Endothelial cell of umbilical vein (primary cell): ENCODE data around the gene CCDC188. TPM values are rescaled to one million over a fixed set of nuclear protein-coding genes. Genes with fewer than 3 reads are reported as not detected.
A peak's percentile ranks its signal among the peaks of the same experiment; 100 is the strongest.

Experiments used
- BruUV-seq: library from RNA; stranded (reverse); fragments of 400-500 nt; replicated peaks from 2 replicates; lab custom pipeline; 2021; lab: Mats Ljungman, UMichigan
- CTCF ChIA-PET: fragments of 300-600, 350-600 bp; sonication (Branson Sonifier 250); formaldehyde crosslinking; loops from one replicate; lab custom pipeline; 2021; ENCODE audit warnings: antibody characterized with exemption, inconsistent platforms; lab: Charles Lee
- POLR2A ChIA-PET: fragments of 300-600, 350-600 bp; sonication (Branson Sonifier 250); formaldehyde crosslinking; loops from one replicate; lab custom pipeline; 2021; ENCODE audit warnings: antibody characterized with exemption, inconsistent platforms; lab: Charles Lee
- DNase-seq: peaks from one replicate; pipeline ENCODE4 v3.0.0-alpha.2; 2011; ENCODE audit warnings: low read depth, low spot score
- FAIRE-seq: peaks from 2 replicates; lab custom pipeline; 2011; peaks lifted over from hg19 to GRCh38; lab: Jason Lieb, UNC
- H2AFZ ChIP-seq: 2 replicates; pipeline ENCODE4 v1.6.0; 2012; ENCODE audit warnings: low read depth, low read length, control low read depth, inconsistent platforms
- H3K27ac ChIP-seq: 2 replicates; pipeline ENCODE4 v1.5.1; 2011; ENCODE audit warnings: low read depth, mild to moderate bottlenecking, control low read depth, low read length, moderate library complexity; ENCODE audit not compliant: insufficient read depth
- H3K27me3 ChIP-seq, 2 experiments: 2 replicates each; pipeline versions ENCODE4 v1.6.0 to v1.6.1; 2011; ENCODE audit warnings: low read length in 2 of 2, mixed read lengths in 1 of 2; ENCODE audit not compliant: control insufficient read depth in 2 of 2, insufficient read depth in 2 of 2
- H3K36me3 ChIP-seq, 2 experiments: 2 replicates in 1 of 2; 3 replicates in 1 of 2; pipeline ENCODE4 v1.5.1; 2011; ENCODE audit warnings: low read length in 2 of 2, mild to moderate bottlenecking in 1 of 2, moderate library complexity in 1 of 2; ENCODE audit not compliant: control insufficient read depth in 2 of 2, insufficient read depth in 2 of 2; ENCODE audit errors: extremely low read depth in 1 of 2
- H3K4me1 ChIP-seq: 3 replicates; pipeline ENCODE4 v1.5.1; 2011; ENCODE audit warnings: mild to moderate bottlenecking, low read length; ENCODE audit not compliant: control insufficient read depth, insufficient read depth; ENCODE audit errors: extremely low read depth
- H3K4me2 ChIP-seq: 2 replicates; pipeline ENCODE4 v1.6.1; 2011; ENCODE audit warnings: low read length, control low read depth, mixed read lengths; ENCODE audit not compliant: insufficient read depth
- H3K4me3 ChIP-seq, 3 experiments: fragments of 200-600 bp in 1 of 3; sonication (generic), shearing (Covaris generic) in 1 of 3; replicated peaks in 1 of 3; 2 replicates each; pipeline ENCODE4 v1.5.1; 2011 to 2016; ENCODE audit warnings: control low read depth in 3 of 3, low read length in 3 of 3, mild to moderate bottlenecking in 2 of 3, inconsistent platforms in 1 of 3, low read depth in 1 of 3, moderate library complexity in 1 of 3; ENCODE audit not compliant: insufficient read depth in 1 of 3
- H3K79me2 ChIP-seq: 2 replicates; pipeline ENCODE4 v1.6.0; 2012; ENCODE audit warnings: low read length, inconsistent platforms; ENCODE audit not compliant: control insufficient read depth, insufficient read depth
- H3K9ac ChIP-seq: replicated peaks from 2 replicates; pipeline ENCODE3; 2011; ENCODE audit warnings: low read length, control low read depth; ENCODE audit not compliant: insufficient read depth; ENCODE audit errors: extremely low read depth
- H3K9me1 ChIP-seq: replicated peaks from 3 replicates; pipeline ENCODE4 v1.6.0; 2011; ENCODE audit warnings: mild to moderate bottlenecking, low read length; ENCODE audit not compliant: control insufficient read depth, insufficient read depth; ENCODE audit errors: extremely low read depth
- H3K9me3 ChIP-seq: replicated peaks from 2 replicates; pipeline ENCODE4 v1.5.1; 2012; ENCODE audit warnings: low read length, inconsistent platforms; ENCODE audit not compliant: control insufficient read depth, insufficient read depth
- H4K20me1 ChIP-seq: replicated peaks from 2 replicates; pipeline ENCODE3; 2011; ENCODE audit warnings: mild to moderate bottlenecking, low read length; ENCODE audit not compliant: control insufficient read depth, insufficient read depth; ENCODE audit errors: extremely low read depth
- CTCF ChIP-seq, 2 donors: IDR thresholded peaks; 1 replicate in 1 of 2; 2 replicates in 1 of 2; pipeline ENCODE4 v1.5.1; 2011; ENCODE audit warnings: low read length in 2 of 2, mild to moderate bottlenecking in 2 of 2, moderate library complexity in 2 of 2, control low read depth in 1 of 2, inconsistent platforms in 1 of 2, low read depth in 1 of 2; ENCODE audit not compliant: insufficient read depth in 1 of 2; ENCODE audit errors: extremely low read depth in 1 of 2
- GATA2 ChIP-seq: IDR thresholded peaks from 2 replicates; pipeline ENCODE4 v1.7.0; 2011; ENCODE audit warnings: low read depth, mild to moderate bottlenecking, moderate library complexity, mixed read lengths, low read length; ENCODE audit not compliant: insufficient read length, insufficient read depth
- dilution Hi-C: fragments of 300-500 bp; cut with MboI; formaldehyde crosslinking; loops from one replicate; pipeline ENCODE4 v1.15.0; 2019; ENCODE audit warnings: low sequenced_read_pairs; ENCODE audit not compliant: extremely low pct_ligation_motif_present
- intact Hi-C: fragments of 100-400 bp; cut with micrococcal nuclease; formaldehyde crosslinking; loops from one replicate; pipeline ENCODE4 v1.10.0; 2022
- polyA plus RNA-seq, 4 experiments: library from polyadenylated mRNA; depleted of rRNA in 3 of 4; stranded (reverse) in 3 of 4; unstranded in 1 of 4; fragments of >200 nt; gene quantifications; 2 replicates each; pipeline versions ENCODE4 v1.2.1 to v1.2.3, GENCODE V29; 2011 to 2012; ENCODE audit warnings: missing spikeins in 1 of 4
- total RNA-seq: library from RNA; stranded (reverse); gene quantifications from 2 replicates; pipeline ENCODE4 v1.2.3, GENCODE V29; 2021

CCDC188 gene
- total and polyA plus RNA-seq, 2 donors (not counting 3 experiments of a cell fraction or from before 2014, with no cell fraction given): 9.4 to 9.8 TPM

- DNase-seq (no peak), FAIRE-seq (no peak)
- dilution Hi-C loops: no loop called here
- no peaks in the 10 kb centered on the region for H3K27me3 ChIP-seq
- H3K36me3 ChIP-seq: no peaks in the 10 kb centered on the region
- no TSS peak for BruUV-seq
- CTCF ChIA-PET: no interaction called here
- H3K9me3 ChIP-seq: no peaks in the 10 kb centered on the region
- H3K4me3 ChIP-seq: no peak overlapping the region
- H4K20me1 ChIP-seq: no peaks in the 10 kb centered on the region
- no peaks in the 10 kb centered on the region for H3K79me2 ChIP-seq
- TF ChIP-seq GATA2 (no peak), CTCF (IDR thresholded peaks at IDR 0.05; ENCODE audit: extremely low read depth in 1 of 2, insufficient read depth in 1 of 2, low read depth in 1 of 2, low read length in 2 of 2) (peak; percentile 25 to 45)
- no peaks in the 10 kb centered on the region for H3K9me1 ChIP-seq
- H3K9ac ChIP-seq: no peak overlapping the region
- POLR2A ChIA-PET: no interaction called here
- H3K4me2 ChIP-seq: no peak overlapping the region
- intact Hi-C loops: no loop called here
- H2AFZ ChIP-seq: no peak overlapping the region
- no peaks in the 10 kb centered on the region for H3K4me1 ChIP-seq
- H3K27ac ChIP-seq: no peak overlapping the region
Observed at GRCh38 chr22:20180245-20180630, 29.4 kb upstream of the CCDC188 start.

- TF ChIP-seq GATA2 (no peak), CTCF (IDR thresholded peaks at IDR 0.05; ENCODE audit: extremely low read depth in 1 of 2, insufficient read depth in 1 of 2, low read depth in 1 of 2, low read length in 2 of 2) (no peak)
- Histone ChIP-seq H3K36me3 (no peaks in the 10 kb centered on the region), H3K27ac (no peak overlapping the region), H4K20me1 (no peaks in the 10 kb centered on the region), H3K79me2 (no peaks in the 10 kb centered on the region), H3K4me2 (no peak overlapping the region), H3K9ac (no peak overlapping the region), H2AFZ (no peak overlapping the region), H3K4me3 (no peak overlapping the region), H3K27me3 (no peaks in the 10 kb centered on the region), H3K9me1 (no peaks in the 10 kb centered on the region), H3K4me1 (no peaks in the 10 kb centered on the region), H3K9me3 (no peaks in the 10 kb centered on the region)
- ChIA-PET POLR2A (no interaction called here), CTCF (no interaction called here)
- BruUV-seq: no TSS peak
- dilution Hi-C loops (no loop called here), intact Hi-C loops (no loop called here)
- DNase-seq: no peak
- no peak for FAIRE-seq
Observed at GRCh38 chr22:20179455-20180244, 28.8 kb upstream of the CCDC188 start.
